Esophagus squamous epithelium (tissue), 5 donors: ENCODE measurements around the gene SPRED3. TPM values are rescaled to one million over a fixed set of nuclear protein-coding genes. Genes with fewer than 3 reads are reported as not detected.

Experiments
- DNase-seq: peaks from one replicate; lab custom pipeline; 2025; lab: John Stamatoyannopoulos, UW
- H3K27ac ChIP-seq, 4 donors: fragments of 200-600 bp; sonication (generic); one replicate each; pipeline ENCODE4 v1.5.1; 2016 to 2019; ENCODE audit warnings: mild to moderate bottlenecking in 1 of 4
- H3K27me3 ChIP-seq, 4 donors: fragments of 200-600 bp; sonication (generic); 1 replicate in 3 of 4; 2 replicates in 1 of 4; pipeline versions ENCODE4 v1.5.1 to v1.6.0; 2017 to 2021; ENCODE audit warnings: antibody characterized with exemption in 1 of 4
- H3K36me3 ChIP-seq, 3 donors: fragments of 200-600 bp; sonication (generic); one replicate each; pipeline ENCODE4 v1.5.1; 2016 to 2019
- H3K4me1 ChIP-seq, 3 donors: fragments of 200-600 bp; sonication (generic); one replicate each; pipeline ENCODE4 v1.5.1; 2017 to 2019
- H3K4me3 ChIP-seq, 4 donors: fragments of 200-600 bp; sonication (generic); 1 replicate in 3 of 4; 2 replicates in 1 of 4; pipeline ENCODE4 v1.5.1; 2016 to 2019; ENCODE audit warnings: mild to moderate bottlenecking in 2 of 4, moderate library complexity in 1 of 4
- H3K9me3 ChIP-seq, 3 donors: fragments of 200-600 bp; sonication (generic); one replicate each; pipeline ENCODE4 v1.5.1; 2016 to 2019
- CTCF ChIP-seq, 6 experiments: fragments of 450-650 bp in 4 of 6; fragments of 200-600 bp in 2 of 6; sonication (generic) in 2 of 6; IDR thresholded peaks; one replicate each; pipeline ENCODE4 v1.5.1; 2016 to 2019; ENCODE audit warnings: antibody characterized with exemption in 6 of 6, mild to moderate bottlenecking in 4 of 6, moderate library complexity in 4 of 6
- POLR2A ChIP-seq, 4 donors: fragments of 450-650 bp; IDR thresholded peaks; one replicate each; pipeline ENCODE4 v1.6.1; 2017; ENCODE audit warnings: antibody characterized with exemption in 4 of 4, mild to moderate bottlenecking in 4 of 4, moderate library complexity in 3 of 4
- WGBS, 2 donors: methylation state at CpG; one replicate each; pipeline ENCODE4 v1.1.5; 2018; 5-methylcytosine and 5-hydroxymethylcytosine counted together
- intact Hi-C: fragments of 100-400 bp; cut with DNase I; formaldehyde crosslinking; loops from one replicate; pipeline ENCODE4 v1.15.0; 2022
- total RNA-seq, 4 donors: library from RNA; depleted of rRNA; stranded (reverse); fragments of >200 nt; gene quantifications; one replicate each; pipeline ENCODE4 v1.1.0, GENCODE V29; 2016
- donor health status: DM: yes; HTN: yes; CAD: no.

The SPRED3 gene
- total RNA-seq, 4 donors from 2014 or later, result 0.15 to 0.38 (median 0.35) TPM; not detected in 1

DNA sequence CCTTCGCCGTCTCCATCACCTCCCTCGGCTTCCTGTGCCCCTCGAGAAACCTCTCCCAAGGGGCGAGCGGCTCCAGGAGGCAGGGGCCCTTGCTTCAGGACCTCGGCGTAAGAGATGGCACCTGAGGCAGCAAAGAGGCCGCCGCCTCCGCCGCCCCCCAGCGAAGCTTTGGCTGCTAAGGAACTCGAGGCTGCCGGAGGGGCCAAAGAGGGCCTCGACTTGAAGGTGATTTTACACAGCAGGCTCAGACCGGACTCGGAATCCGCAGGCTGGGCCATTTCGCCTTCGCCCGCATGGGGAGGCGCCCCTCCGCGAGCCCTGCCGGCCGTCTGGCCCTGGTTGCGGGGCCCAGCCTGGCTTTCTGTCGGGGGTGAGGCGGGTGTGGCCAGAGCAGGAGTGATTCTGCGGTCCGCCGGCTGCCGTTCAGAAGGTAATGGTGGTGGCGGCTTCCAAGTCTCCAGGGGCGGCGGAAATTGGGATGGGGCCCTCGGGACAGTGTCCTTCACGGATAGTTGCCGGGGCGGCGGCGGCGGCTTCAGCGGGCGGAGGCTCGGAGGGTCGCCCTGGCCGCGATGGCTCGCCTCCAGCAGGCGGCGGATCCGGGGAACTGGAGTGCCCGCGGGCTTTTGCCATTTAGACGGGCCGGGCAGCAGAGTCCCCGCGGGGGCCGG is 2.1 kb upstream of the SPRED3 start:
- Histone ChIP-seq H3K36me3 (peaks cover 9 to 45% (median 21%) of the 10 kb centered on the region in 3 donors), H3K9me3 (no peaks in the 10 kb centered on the region), H3K4me1 (peaks cover 28 to 59% (median 34%) of the 10 kb centered on the region in 3 donors), H3K27ac (no peak overlapping the region), H3K4me3 (peak overlapping the region in 3 of 4 donors; percentile 46 to 69 (median 57)), H3K27me3 (peaks cover 0 to 70% (median 0%) of the 10 kb centered on the region in 4 donors)
- intact Hi-C loops, result no loop called here
- WGBS, 2 donors, result 86 to 90% methylated on average over 4 to 6 of the region's 61 CpGs
- no peak for DNase-seq
- TF ChIP-seq POLR2A (IDR thresholded peaks at IDR 0.05) (no peak), CTCF (IDR thresholded peaks at IDR 0.05) (peak in 1 of 6 experiments; percentile 8)

DNA sequence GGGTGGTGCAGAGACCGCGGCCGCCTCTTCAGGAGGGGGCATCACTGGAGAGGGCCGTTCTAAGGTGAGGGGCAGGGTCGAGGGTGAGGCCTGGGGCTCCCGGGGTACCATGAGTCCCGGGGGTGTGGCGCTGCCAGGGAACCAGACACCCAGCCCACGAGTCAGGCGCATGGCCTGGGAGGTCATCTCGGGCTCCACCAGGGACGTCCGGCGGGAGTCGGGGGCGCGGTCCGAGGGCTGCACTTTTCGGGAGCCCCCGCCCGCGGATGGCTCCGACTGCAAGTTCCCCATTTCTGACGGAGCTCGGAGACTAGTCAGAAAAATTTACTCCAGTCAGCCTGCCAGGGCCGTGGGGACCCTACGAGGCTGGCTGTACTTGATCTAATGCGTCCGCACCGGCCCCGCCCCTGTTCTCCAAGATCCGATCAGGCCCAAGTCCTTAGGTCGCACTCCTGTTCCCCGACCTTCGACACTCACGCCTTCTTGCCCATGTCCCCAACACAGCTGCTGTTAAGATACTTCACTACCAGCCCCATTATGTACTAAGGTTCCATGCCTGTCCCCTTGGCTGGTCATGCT is 1.4 kb upstream of the SPRED3 start:
- Histone ChIP-seq H3K27me3 (peaks cover 0 to 70% (median 0%) of the 10 kb centered on the region in 4 donors), H3K27ac (peak overlapping the region; percentile 71 to 89 (median 78))
- 0 to 1% methylated on average over 4 to 10 of the region's 36 CpGs for WGBS, 2 donors

GRCh38 chr19:38387550-38388348 is 748 bp upstream of the SPRED3 start, which contains the start of gene GGN:
Gene GGN (minus strand): TSS chr19:38388034. CDS start chr19:38387261, 773 bp downstream.
- DNase-seq, result peak; percentile 35
- no peaks in the 10 kb centered on the region for H3K9me3 ChIP-seq
- peak within 1 kb of the TSS; percentile 71 to 89 (median 78) for H3K27ac ChIP-seq
- peaks cover 0 to 70% (median 0%) of the 10 kb centered on the region in 4 donors for H3K27me3 ChIP-seq
- H3K4me3 ChIP-seq, result peak within 1 kb of the TSS; percentile 38 to 69 (median 52)
- H3K36me3 ChIP-seq, result peaks cover 0 to 31% (median 10%) of the 10 kb centered on the region in 3 donors
- intact Hi-C loops, result no loop called here
- WGBS, 2 donors, result 2 to 3% methylated on average over 27 to 37 of the region's 51 CpGs
- H3K4me1 ChIP-seq, result peaks cover 28 to 57% (median 34%) of the 10 kb centered on the region in 3 donors
- TF ChIP-seq CTCF (IDR thresholded peaks at IDR 0.05), result peak in 1 of 6 experiments; percentile 7
- peak in 1 of 4 donors; percentile 43 for TF ChIP-seq POLR2A (IDR thresholded peaks at IDR 0.05)

More for the DNA sequence above, 1.4 kb upstream of the SPRED3 start:
- intact Hi-C loops, result no loop called here
- Histone ChIP-seq H3K4me3 (peak overlapping the region; percentile 38 to 69 (median 52)), H3K36me3 (peaks cover 3 to 38% (median 15%) of the 10 kb centered on the region in 3 donors), H3K9me3 (no peaks in the 10 kb centered on the region), H3K4me1 (peaks cover 28 to 59% (median 34%) of the 10 kb centered on the region in 3 donors)
- no peak for DNase-seq
- TF ChIP-seq CTCF (IDR thresholded peaks at IDR 0.05) (no peak), POLR2A (IDR thresholded peaks at IDR 0.05) (no peak)

DNA sequence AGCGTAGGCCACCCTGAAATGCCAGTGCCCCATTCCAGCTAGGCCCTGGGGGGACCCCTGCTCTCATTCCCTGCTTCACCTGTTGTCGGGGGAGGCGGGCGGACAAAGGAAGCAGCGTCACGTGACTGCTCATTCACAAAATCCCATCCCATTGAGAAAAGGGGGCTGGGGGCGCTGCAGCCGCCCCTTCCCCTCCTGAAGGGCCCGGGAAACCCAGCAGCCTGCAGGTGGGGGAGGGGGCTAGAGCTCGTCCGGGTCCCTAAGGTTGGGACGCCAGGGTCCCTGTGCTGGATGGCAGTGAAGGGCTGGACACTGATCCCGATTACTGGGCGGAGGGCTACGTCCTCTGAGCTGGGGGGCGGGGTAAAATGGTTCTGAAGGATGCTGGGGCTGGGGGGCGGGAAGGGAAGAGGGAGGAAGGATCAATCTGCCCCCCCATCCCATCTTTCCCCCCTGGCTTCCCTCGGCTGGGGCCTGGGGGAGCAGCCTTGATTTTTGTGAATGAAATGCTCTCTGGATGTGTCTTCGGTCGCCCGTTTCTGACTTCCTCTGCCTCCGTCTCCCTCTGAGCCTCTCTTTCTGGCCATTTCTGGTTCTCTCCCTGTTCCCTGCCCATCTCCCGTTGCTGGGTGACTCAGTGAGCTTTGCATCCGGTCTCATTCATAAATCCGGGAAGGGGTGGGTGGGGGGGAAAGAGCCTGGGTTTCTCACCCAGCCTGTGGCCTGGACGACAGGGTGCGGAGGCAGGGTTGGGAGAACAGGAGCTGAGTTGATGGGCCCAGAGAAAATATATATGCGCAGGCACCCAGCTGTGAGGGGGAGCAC is 816 bp downstream of the SPRED3 start:
- DNase-seq, result no peak
- Histone ChIP-seq H3K36me3 (peaks cover 0 to 16% (median 0%) of the 10 kb centered on the region in 3 donors), H3K27ac (peak overlapping the region in 3 of 4 donors; percentile 74 to 89 (median 82)), H3K4me1 (peaks cover 28 to 52% (median 34%) of the 10 kb centered on the region in 3 donors), H3K27me3 (peaks cover 0 to 69% (median 0%) of the 10 kb centered on the region in 4 donors), H3K9me3 (no peaks in the 10 kb centered on the region), H3K4me3 (peak overlapping the region in 3 of 4 donors; percentile 46 to 69 (median 57))
- TF ChIP-seq POLR2A (IDR thresholded peaks at IDR 0.05), result no peak
- 1 to 7% methylated on average over 10 to 16 of the region's 28 CpGs for WGBS, 2 donors
- intact Hi-C loops, result no loop called here
